Measurements from ENCODE around the gene CCDC9B. TPM values are rescaled to one million over a fixed set of nuclear protein-coding genes. Genes with fewer than 3 reads are reported as not detected.

Gene CCDC9B
- polyA plus RNA-seq, 3 donors, result 3.5 to 10.4 (median 5.0) TPM

DNA sequence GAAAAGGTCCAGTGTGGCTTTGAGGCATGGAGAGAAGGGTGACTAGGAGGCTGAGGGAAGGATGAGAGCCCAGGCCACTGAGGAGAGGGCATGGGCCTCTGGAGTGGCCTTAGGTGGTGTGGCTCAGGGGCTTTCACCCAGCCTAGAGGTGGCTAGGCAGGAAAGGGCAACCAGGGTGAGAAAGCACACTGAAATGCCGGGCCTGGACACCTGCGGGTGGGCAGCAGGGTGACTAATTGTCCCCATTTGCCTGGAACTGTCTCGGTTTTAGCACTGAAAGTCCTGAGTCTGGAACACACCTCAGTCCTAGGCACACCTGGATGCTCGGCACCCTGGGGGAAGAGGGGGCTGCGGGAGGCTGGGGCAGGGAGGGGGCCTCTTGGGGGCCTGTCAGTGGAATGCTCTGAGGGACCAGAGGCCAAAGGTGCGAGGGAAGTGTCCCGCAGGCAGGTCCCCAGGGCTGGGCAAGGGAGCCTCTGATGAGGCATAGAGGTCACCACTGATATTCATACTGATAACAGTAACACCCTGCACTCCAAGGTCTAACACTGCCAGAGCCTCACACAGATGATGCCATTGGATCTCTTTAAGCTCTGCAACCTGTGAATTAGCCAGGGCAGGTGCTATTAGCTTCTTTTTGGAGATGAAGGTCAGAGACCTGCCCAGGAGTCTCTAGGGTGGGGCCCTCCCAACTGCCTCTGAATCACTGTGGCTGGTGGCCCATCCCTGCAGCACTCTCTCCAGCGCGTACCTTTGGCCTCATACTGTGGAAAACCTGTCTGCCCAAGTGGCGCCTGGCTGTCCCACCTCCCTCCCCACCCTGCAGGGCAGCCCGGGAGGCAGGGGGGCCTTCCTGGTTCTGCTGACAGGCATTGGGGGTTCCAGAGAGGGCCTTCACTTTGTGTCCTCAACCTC, 7.1 kb upstream of the CCDC9B start:
- no peak for DNase-seq (ENCODE audit: extremely low read depth in 1 of 11, low read depth in 9 of 11, low spot score in 4 of 11)

- no peak for DNase-seq (ENCODE audit: extremely low read depth in 1 of 11, low read depth in 9 of 11, low spot score in 4 of 11)
These were observed 6.1 kb upstream of the CCDC9B start for GRCh38 chr15:40346579-40347558.

DNA sequence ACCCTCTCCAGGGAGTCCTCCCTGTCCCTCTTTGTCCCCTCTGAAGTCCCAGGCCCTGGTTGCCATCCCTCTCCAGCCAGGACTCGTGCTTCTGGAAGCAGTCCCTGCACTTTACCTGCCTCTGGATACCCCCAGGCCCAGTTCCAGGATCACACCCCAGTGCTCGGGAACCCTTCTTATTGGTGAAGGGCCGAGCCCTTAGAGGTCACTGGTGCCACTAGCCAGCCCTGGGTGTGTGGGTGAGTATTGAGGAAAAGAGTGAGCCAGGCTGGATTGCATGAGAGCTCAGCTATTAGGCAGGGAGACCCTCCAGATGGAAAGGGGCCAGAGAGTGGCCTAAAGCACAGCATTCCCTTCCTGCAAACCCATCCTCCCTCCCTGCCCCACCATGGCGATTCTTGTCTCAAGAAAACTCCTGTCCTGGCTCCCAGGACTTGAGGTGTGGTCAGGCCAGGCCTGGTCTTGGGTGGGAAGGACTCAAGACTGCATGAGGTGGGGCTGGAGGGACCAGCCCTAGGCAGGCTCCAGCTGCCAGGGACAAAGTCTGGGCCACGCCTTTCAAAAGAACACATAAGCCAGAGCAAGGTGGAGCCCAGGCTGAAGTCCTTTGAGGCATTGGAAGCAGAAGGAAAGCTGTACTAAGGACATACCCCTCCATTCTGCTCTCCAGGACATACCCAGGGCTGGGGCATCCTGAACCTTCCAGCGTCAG, 5.3 kb upstream of the CCDC9B start:
- no peak for DNase-seq (ENCODE audit: extremely low read depth in 1 of 11, low read depth in 9 of 11, low spot score in 4 of 11)

- DNase-seq (ENCODE audit: extremely low read depth in 1 of 11, low read depth in 9 of 11, low spot score in 4 of 11), result no peak
These were observed 4.6 kb upstream of the CCDC9B start for GRCh38 chr15:40345225-40345866.

DNA sequence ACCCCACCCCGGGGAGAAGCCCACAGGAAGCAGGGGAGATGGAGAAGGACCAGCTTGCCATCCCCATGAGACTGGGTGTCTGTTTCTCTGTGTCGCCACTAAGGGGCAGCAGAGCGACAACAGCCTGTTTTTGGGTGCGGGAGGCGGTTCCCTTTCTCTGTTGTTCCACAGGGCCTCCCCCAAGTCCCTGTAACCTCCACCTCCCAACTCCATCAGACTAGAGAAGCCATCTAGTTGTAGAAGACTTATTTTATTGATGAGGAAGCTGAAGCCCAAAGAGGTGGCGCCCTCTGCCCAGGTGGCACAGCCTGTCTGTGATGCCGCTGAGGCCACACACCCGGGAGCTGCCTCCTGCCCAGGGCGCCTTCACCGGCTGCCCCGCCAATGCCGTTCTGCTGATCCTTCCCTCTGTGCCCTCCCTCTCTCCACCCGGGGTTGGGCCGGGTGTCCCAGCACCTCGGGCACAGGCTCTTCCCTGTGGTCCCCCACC, 3.9 kb upstream of the CCDC9B start:
- DNase-seq (ENCODE audit: extremely low read depth in 1 of 11, low read depth in 9 of 11, low spot score in 4 of 11), result no peak

DNA sequence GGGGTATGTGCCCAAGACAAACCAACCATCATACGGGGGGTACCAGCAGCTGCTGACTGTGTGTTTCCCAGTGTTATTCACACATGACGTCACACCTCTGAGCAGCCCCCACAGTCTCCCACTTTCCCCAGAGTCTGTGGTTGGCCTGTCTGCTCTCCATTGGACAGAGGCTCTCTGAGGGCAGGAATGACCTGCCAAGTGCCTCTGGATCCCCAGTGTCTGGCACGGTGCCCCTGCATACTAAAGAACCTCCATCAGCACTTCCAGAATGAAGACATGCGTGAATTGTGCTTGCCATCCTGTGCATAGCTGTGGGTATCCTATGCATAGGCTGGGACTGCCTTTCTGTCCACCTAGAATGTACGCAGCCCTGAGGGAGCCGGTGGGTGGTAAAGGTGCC, 3.5 kb upstream of the CCDC9B start:
- DNase-seq (ENCODE audit: extremely low read depth in 1 of 11, low read depth in 9 of 11, low spot score in 4 of 11), result no peak

DNA sequence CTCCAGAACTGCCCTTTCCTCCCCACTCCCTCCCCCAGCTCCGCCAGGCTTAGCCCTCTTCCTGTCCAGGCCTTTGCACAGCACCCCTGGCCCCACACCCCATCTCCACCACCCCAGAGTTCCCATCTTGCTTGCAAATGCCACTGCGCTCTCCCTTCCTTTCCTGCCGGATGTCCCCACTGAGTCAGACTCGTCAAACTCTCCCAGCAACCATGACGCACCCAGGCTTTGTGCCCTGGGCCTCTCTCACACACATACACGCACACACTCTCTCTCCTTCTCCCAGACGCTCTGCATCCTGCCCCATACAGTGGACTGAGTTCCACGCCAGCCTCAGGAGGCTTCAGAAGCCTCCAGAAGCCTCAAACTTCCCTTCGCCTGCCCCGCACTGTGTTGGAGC, 2.8 kb upstream of the CCDC9B start:
- no peak for DNase-seq (ENCODE audit: extremely low read depth in 1 of 11, low read depth in 9 of 11, low spot score in 4 of 11)

- no peak for DNase-seq (ENCODE audit: extremely low read depth in 1 of 11, low read depth in 9 of 11, low spot score in 4 of 11)
These were observed 1.9 kb upstream of the CCDC9B start for GRCh38 chr15:40342416-40343320.

DNA sequence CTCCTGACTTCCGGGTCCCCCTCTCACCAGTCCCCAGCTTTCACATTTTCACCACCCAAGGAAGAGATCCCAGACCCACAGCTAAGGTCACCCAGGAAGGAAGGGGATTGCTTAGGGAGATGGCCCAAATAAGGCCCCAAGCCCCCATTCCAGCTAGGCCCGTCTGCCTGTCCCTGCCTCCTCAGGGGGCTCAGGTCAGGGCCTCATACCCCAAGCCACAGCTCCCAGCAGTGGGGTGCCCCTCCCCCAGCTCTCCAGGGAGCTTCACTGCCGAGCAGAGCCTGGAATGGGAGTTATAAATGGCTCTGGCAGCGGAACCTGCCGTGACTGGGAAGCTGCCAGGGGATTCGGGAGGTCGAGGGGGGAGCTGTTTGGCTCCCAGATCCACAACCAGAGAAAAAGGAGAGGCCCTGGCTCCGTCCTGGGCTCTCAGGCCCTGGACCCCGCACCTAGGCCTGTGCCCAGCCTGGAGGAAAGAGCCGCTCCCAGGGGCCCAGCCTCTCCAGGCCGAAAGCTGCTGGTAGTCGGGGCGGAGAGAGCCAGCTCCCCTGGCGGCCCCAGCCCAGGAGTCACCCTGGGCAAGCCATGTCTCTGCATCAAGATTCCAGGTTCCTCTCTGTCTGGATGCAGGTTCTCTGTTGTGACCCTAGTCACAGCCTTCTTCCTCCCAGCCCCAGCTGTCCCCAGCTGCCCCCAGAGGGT, 550 bp downstream of the CCDC9B start:
- no peak for DNase-seq (ENCODE audit: extremely low read depth in 1 of 11, low read depth in 9 of 11, low spot score in 4 of 11)

- no peak for DNase-seq (ENCODE audit: extremely low read depth in 1 of 11, low read depth in 9 of 11, low spot score in 4 of 11)
These were observed 1.2 kb downstream of the CCDC9B start for GRCh38 chr15:40339621-40339945.

GRCh38 chr15:40338921-40339620, 1.7 kb downstream of the CCDC9B start:
- no peak for DNase-seq (ENCODE audit: extremely low read depth in 1 of 11, low read depth in 9 of 11, low spot score in 4 of 11)

- DNase-seq (ENCODE audit: extremely low read depth in 1 of 11, low read depth in 9 of 11, low spot score in 4 of 11), result peak in 1 of 11 donors; percentile 43
These were observed 2.6 kb downstream of the CCDC9B start for GRCh38 chr15:40338041-40338657.

DNA sequence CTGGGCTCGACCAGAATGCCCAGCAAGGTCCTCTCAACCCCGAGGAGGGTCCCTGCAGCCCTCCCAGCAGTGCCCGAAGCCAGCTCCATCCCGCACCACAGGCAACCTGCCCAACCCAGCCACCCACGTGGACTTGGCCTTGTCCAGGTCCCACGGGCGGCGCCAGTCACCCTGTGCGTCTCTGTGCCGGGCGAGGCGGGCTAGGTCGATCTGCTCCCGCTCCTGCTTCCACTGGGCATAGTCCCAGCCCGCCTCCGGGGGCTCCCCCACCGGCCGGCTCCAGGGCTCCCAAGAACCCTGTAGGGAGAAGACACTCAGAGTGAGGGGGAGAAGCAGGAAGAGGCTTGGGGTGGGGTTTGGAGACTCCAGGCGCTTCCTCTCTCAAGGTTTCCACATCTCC, 3.1 kb downstream of the CCDC9B start:
- DNase-seq (ENCODE audit: extremely low read depth in 1 of 11, low read depth in 9 of 11, low spot score in 4 of 11), result no peak

GRCh38 chr15:40336744-40337122, 4.0 kb downstream of the CCDC9B start:
- DNase-seq (ENCODE audit: extremely low read depth in 1 of 11, low read depth in 9 of 11, low spot score in 4 of 11), result no peak

GRCh38 chr15:40335938-40336743, 4.6 kb downstream of the CCDC9B start:
- no peak for DNase-seq (ENCODE audit: extremely low read depth in 1 of 11, low read depth in 9 of 11, low spot score in 4 of 11)
